ENCODE results near the gene GMDS.

DNA sequence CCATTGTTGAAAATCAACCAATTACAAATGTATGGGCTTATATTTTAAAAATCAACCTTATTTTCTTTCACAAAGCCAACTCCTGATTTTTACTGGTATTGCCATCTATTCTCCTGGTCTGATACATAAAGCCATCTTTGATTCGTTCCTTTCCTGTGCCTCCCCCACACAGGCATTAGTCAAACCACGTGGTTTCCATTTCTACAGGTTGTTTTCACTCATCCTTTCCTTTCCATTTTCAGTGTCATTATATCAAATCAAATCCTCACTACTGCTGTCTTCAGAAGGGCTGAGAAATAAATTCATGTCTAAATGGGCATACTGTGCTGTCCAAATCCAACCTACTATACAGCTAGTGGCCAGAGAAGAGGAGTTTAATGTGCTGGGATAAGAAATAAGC is 354.4 kb downstream of the GMDS start:
- TF ChIP-seq RAD21 (IDR thresholded peaks at IDR 0.05; ENCODE audit: low read length) (no peak), MAZ (IDR thresholded peaks at IDR 0.05; ENCODE audit: borderline replicate concordance, low read depth, low read length) (no peak), SMC3 (IDR thresholded peaks at IDR 0.05; ENCODE audit: low read depth, low read length) (no peak), POLR2A (IDR thresholded peaks at IDR 0.05; ENCODE audit: low read depth, low read length) (no peak), MXI1 (IDR thresholded peaks at IDR 0.05; ENCODE audit: borderline replicate concordance, low read depth, low read length) (no peak)
- TF ChIP-seq, protein P1, sequence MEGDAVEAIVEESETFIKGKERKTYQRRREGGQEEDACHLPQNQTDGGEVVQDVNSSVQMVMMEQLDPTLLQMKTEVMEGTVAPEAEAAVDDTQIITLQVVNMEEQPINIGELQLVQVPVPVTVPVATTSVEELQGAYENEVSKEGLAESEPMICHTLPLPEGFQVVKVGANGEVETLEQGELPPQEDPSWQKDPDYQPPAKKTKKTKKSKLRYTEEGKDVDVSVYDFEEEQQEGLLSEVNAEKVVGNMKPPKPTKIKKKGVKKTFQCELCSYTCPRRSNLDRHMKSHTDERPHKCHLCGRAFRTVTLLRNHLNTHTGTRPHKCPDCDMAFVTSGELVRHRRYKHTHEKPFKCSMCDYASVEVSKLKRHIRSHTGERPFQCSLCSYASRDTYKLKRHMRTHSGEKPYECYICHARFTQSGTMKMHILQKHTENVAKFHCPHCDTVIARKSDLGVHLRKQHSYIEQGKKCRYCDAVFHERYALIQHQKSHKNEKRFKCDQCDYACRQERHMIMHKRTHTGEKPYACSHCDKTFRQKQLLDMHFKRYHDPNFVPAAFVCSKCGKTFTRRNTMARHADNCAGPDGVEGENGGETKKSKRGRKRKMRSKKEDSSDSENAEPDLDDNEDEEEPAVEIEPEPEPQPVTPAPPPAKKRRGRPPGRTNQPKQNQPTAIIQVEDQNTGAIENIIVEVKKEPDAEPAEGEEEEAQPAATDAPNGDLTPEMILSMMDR (conservative IDR thresholded peaks at IDR 0.05; ENCODE audit: low read depth, low read length): no peak
- TF ChIP-seq, protein P2, sequence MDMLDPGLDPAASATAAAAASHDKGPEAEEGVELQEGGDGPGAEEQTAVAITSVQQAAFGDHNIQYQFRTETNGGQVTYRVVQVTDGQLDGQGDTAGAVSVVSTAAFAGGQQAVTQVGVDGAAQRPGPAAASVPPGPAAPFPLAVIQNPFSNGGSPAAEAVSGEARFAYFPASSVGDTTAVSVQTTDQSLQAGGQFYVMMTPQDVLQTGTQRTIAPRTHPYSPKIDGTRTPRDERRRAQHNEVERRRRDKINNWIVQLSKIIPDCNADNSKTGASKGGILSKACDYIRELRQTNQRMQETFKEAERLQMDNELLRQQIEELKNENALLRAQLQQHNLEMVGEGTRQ (IDR thresholded peaks at IDR 0.05; ENCODE audit: low read depth, low read length): no peak
